ENCODE data around the gene ADAMTS16. TPM values are rescaled to one million over a fixed set of nuclear protein-coding genes. Genes with fewer than 3 reads are reported as not detected.

ADAMTS16 gene
- total and polyA plus RNA-seq, 4 donors = 5.0 to 12.3 (median 6.5) TPM

DNA sequence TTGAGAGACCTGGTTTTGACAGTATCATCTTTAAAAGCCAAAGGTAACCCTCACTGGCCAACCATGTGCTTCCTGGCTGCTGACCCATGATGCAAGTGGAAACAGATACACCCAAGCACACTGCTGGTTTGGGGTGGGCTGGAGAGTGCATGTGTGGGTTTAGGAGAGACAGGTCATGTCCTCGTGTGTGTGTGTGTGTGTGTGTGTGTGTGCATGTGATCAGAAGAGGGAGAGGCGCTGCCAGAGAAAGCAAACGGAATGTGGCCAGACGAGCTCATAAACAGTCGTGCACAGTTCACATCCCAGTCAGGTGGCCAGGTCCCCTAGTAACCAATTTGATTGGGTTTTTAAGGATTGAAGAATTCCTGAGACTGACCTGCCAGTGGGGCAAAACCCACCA is 169.5 kb downstream of the ADAMTS16 start:
- no peak for DNase-seq (ENCODE audit: low read depth in 4 of 6, low spot score in 6 of 6)
- H3K4me1 ChIP-seq (ENCODE audit: control insufficient read depth, insufficient read depth, low read length) = peaks cover 23% of the 10 kb centered on the region
- 72% methylated on average over 5 of the region's 5 CpGs for WGBS (ENCODE audit: insufficient coverage)

DNA sequence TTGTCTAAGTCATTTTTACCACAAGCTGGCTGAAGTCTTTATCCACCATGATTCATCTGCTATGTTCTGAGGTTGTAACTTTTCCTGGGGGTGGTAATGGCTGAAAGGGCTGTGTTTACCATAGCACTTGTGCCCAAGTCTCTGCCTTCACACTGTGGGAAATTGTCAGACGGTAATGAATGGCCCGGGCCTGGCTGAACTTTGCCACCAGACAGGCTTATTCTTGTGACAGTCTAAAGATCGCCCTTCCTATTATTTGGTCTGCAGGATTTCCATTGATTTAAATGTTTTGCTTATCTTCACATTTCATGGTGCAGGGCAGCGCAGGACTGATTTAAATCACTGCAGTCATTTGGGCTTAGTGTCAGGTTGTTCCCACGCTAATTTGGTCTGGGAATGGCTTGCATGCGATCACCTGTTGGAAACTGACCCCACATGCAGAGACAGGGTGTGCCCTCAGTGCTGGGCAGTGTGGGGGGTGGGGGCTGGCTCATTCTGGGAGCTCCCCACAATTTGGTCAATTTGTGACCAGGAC is 173.0 kb downstream of the ADAMTS16 start:
- Histone ChIP-seq H3K9me3 (ENCODE audit: control insufficient read depth, insufficient read depth, low read length) (no peaks in the 10 kb centered on the region), H3K27me3 (ENCODE audit: control insufficient read depth, insufficient read depth, low read length) (peaks cover 3% of the 10 kb centered on the region), H3K27ac (ENCODE audit: low read depth, low read length) (no peak overlapping the region), H3K36me3 (ENCODE audit: control insufficient read depth, insufficient read depth, low read length) (no peaks in the 10 kb centered on the region), H3K4me1 (ENCODE audit: control insufficient read depth, insufficient read depth, low read length) (peaks cover 15% of the 10 kb centered on the region), H3K4me3 (ENCODE audit: low read depth, low read length) (no peak overlapping the region)
- peak in 1 of 6 donors; percentile 42 for DNase-seq (ENCODE audit: low read depth in 4 of 6, low spot score in 6 of 6)
- WGBS (ENCODE audit: insufficient coverage) = 43% methylated on average over 5 of the region's 6 CpGs

More for the DNA sequence above, 169.5 kb downstream of the ADAMTS16 start:
- Histone ChIP-seq H3K27me3 (ENCODE audit: control insufficient read depth, insufficient read depth, low read length) (peaks cover 4% of the 10 kb centered on the region), H3K27ac (ENCODE audit: low read depth, low read length) (no peak overlapping the region), H3K4me3 (ENCODE audit: low read depth, low read length) (no peak overlapping the region), H3K9me3 (ENCODE audit: control insufficient read depth, insufficient read depth, low read length) (no peaks in the 10 kb centered on the region), H3K36me3 (ENCODE audit: control insufficient read depth, insufficient read depth, low read length) (peaks cover 6% of the 10 kb centered on the region)

- H3K4me3 ChIP-seq (ENCODE audit: low read depth, low read length) = no peak overlapping the region
- no peaks in the 10 kb centered on the region for H3K36me3 ChIP-seq (ENCODE audit: control insufficient read depth, insufficient read depth, low read length)
- DNase-seq (ENCODE audit: low read depth in 4 of 6, low spot score in 6 of 6) = no peak
- peaks cover 3% of the 10 kb centered on the region for H3K27me3 ChIP-seq (ENCODE audit: control insufficient read depth, insufficient read depth, low read length)
- no peaks in the 10 kb centered on the region for H3K9me3 ChIP-seq (ENCODE audit: control insufficient read depth, insufficient read depth, low read length)
- no peak overlapping the region for H3K27ac ChIP-seq (ENCODE audit: low read depth, low read length)
- WGBS (ENCODE audit: insufficient coverage) = 49% methylated on average over 2 of the region's 3 CpGs
- peaks cover 25% of the 10 kb centered on the region for H3K4me1 ChIP-seq (ENCODE audit: control insufficient read depth, insufficient read depth, low read length)
These were observed 174.0 kb downstream of the ADAMTS16 start for GRCh38 chr5:5314166-5314565.

DNA sequence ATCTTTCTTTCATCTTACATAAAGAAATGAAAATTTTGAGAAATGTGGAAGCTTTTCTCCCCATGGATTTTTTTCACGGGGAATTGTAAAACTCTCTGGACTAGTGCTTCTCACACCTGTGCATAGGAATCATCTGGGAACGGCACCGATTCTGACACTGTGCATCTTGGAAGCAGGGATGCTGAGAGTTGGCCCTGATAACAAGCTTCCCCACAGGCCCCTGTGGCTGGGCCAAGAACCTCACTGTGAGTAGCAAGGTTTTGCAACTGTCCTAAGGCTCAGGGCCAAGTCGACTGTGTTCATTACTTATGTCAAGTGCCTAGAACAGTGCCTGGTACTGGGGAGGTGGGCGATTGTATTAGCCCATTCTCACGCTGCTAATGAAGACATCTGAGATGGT is 174.5 kb downstream of the ADAMTS16 start:
- no peaks in the 10 kb centered on the region for H3K9me3 ChIP-seq (ENCODE audit: control insufficient read depth, insufficient read depth, low read length)
- H3K4me3 ChIP-seq (ENCODE audit: low read depth, low read length) = no peak overlapping the region
- peaks cover 30% of the 10 kb centered on the region for H3K4me1 ChIP-seq (ENCODE audit: control insufficient read depth, insufficient read depth, low read length)
- H3K27ac ChIP-seq (ENCODE audit: low read depth, low read length) = no peak overlapping the region
- DNase-seq (ENCODE audit: low read depth in 4 of 6, low spot score in 6 of 6) = no peak
- H3K36me3 ChIP-seq (ENCODE audit: control insufficient read depth, insufficient read depth, low read length) = no peaks in the 10 kb centered on the region
- peaks cover 3% of the 10 kb centered on the region for H3K27me3 ChIP-seq (ENCODE audit: control insufficient read depth, insufficient read depth, low read length)
- WGBS (ENCODE audit: insufficient coverage) = 73% methylated on average over 5 of the region's 6 CpGs

GRCh38 chr5:5315068-5315980 is 175.2 kb downstream of the ADAMTS16 start:
- Histone ChIP-seq H3K4me3 (ENCODE audit: low read depth, low read length) (no peak overlapping the region), H3K4me1 (ENCODE audit: control insufficient read depth, insufficient read depth, low read length) (peaks cover 31% of the 10 kb centered on the region), H3K27ac (ENCODE audit: low read depth, low read length) (no peak overlapping the region), H3K36me3 (ENCODE audit: control insufficient read depth, insufficient read depth, low read length) (no peaks in the 10 kb centered on the region), H3K9me3 (ENCODE audit: control insufficient read depth, insufficient read depth, low read length) (no peaks in the 10 kb centered on the region), H3K27me3 (ENCODE audit: control insufficient read depth, insufficient read depth, low read length) (peaks cover 3% of the 10 kb centered on the region)
- 81% methylated on average over 3 of the region's 12 CpGs for WGBS (ENCODE audit: insufficient coverage)
- no peak for DNase-seq (ENCODE audit: low read depth in 4 of 6, low spot score in 6 of 6)

DNA sequence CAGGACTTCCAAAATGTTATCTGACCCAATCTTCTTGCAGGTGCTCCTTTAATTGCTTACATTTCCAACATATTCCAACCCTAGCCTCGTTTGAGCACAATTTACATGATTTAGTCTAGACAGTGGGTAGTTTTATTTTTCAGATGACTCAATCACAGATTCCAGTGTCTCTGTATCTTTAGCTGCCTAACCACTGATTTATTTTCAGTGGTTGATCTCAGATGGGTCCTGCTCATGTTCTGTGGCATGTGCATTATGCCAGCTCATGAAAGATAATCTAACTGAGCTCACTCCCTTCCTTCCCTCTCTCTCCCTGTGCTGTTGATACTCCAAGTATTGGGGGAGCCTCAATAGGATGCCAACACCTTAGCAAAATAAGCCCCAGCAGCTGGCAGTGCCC is 176.2 kb downstream of the ADAMTS16 start:
- WGBS (ENCODE audit: insufficient coverage) = no CpG with 5 or more reads among the region's 1 CpG
- Histone ChIP-seq H3K4me3 (ENCODE audit: low read depth, low read length) (no peak overlapping the region), H3K9me3 (ENCODE audit: control insufficient read depth, insufficient read depth, low read length) (no peaks in the 10 kb centered on the region), H3K4me1 (ENCODE audit: control insufficient read depth, insufficient read depth, low read length) (peaks cover 31% of the 10 kb centered on the region), H3K36me3 (ENCODE audit: control insufficient read depth, insufficient read depth, low read length) (no peaks in the 10 kb centered on the region), H3K27me3 (ENCODE audit: control insufficient read depth, insufficient read depth, low read length) (peaks cover 3% of the 10 kb centered on the region), H3K27ac (ENCODE audit: low read depth, low read length) (no peak overlapping the region)
- no peak for DNase-seq (ENCODE audit: low read depth in 4 of 6, low spot score in 6 of 6)

DNA sequence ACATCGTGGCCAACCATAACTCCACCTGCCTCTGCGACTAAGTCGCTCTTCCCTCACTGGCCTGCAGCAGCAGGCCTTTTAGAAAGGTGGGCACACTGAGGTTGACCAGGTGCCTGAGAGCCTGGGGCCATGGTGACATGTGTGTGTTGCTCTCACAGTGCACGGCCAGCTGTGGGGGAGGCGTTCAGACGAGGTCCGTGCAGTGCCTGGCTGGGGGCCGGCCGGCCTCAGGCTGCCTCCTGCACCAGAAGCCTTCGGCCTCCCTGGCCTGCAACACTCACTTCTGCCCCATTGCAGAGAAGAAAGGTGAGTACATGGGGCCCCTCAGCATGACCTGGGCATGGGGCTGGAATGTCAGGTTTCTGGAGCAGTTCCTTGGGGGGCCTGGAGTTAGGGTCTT is 177.8 kb downstream of the ADAMTS16 start:
- Histone ChIP-seq H3K27me3 (ENCODE audit: control insufficient read depth, insufficient read depth, low read length) (peaks cover 3% of the 10 kb centered on the region), H3K4me1 (ENCODE audit: control insufficient read depth, insufficient read depth, low read length) (peaks cover 25% of the 10 kb centered on the region), H3K27ac (ENCODE audit: low read depth, low read length) (no peak overlapping the region), H3K4me3 (ENCODE audit: low read depth, low read length) (no peak overlapping the region), H3K9me3 (ENCODE audit: control insufficient read depth, insufficient read depth, low read length) (no peaks in the 10 kb centered on the region), H3K36me3 (ENCODE audit: control insufficient read depth, insufficient read depth, low read length) (no peaks in the 10 kb centered on the region)
- 88% methylated on average over 7 of the region's 10 CpGs for WGBS (ENCODE audit: insufficient coverage)
- no peak for DNase-seq (ENCODE audit: low read depth in 4 of 6, low spot score in 6 of 6)

GRCh38 chr5:5318426-5319190 is 178.5 kb downstream of the ADAMTS16 start:
- peak in 2 of 6 donors; percentile 74 to 80 for DNase-seq (ENCODE audit: low read depth in 4 of 6, low spot score in 6 of 6)
- peaks cover 3% of the 10 kb centered on the region for H3K27me3 ChIP-seq (ENCODE audit: control insufficient read depth, insufficient read depth, low read length)
- H3K4me1 ChIP-seq (ENCODE audit: control insufficient read depth, insufficient read depth, low read length) = peaks cover 21% of the 10 kb centered on the region
- no peaks in the 10 kb centered on the region for H3K36me3 ChIP-seq (ENCODE audit: control insufficient read depth, insufficient read depth, low read length)
- H3K27ac ChIP-seq (ENCODE audit: low read depth, low read length) = no peak overlapping the region
- no peak overlapping the region for H3K4me3 ChIP-seq (ENCODE audit: low read depth, low read length)
- 39% methylated on average over 16 of the region's 18 CpGs for WGBS (ENCODE audit: insufficient coverage)
- H3K9me3 ChIP-seq (ENCODE audit: control insufficient read depth, insufficient read depth, low read length) = no peaks in the 10 kb centered on the region

- DNase-seq (ENCODE audit: low read depth in 4 of 6, low spot score in 6 of 6) = no peak
- WGBS (ENCODE audit: insufficient coverage) = 86% methylated on average over 8 of the region's 15 CpGs
- Histone ChIP-seq H3K9me3 (ENCODE audit: control insufficient read depth, insufficient read depth, low read length) (no peaks in the 10 kb centered on the region), H3K27me3 (ENCODE audit: control insufficient read depth, insufficient read depth, low read length) (no peaks in the 10 kb centered on the region), H3K4me3 (ENCODE audit: low read depth, low read length) (no peak overlapping the region), H3K27ac (ENCODE audit: low read depth, low read length) (no peak overlapping the region), H3K4me1 (ENCODE audit: control insufficient read depth, insufficient read depth, low read length) (peaks cover 21% of the 10 kb centered on the region), H3K36me3 (ENCODE audit: control insufficient read depth, insufficient read depth, low read length) (no peaks in the 10 kb centered on the region)
These were observed 180.1 kb downstream of the ADAMTS16 start for GRCh38 chr5:5320062-5320805.

Data from spinal cord (tissue), 10 donors.